Smooth muscle cell (in vitro differentiated cells): ENCODE results near the gene ETFB. TPM values are rescaled to one million over a fixed set of nuclear protein-coding genes. Genes with fewer than 3 reads are reported as not detected.

Source experiments
- DNase-seq: peaks from one replicate; lab custom pipeline; 2025; ENCODE audit not compliant: unreplicated experiment; lab: John Stamatoyannopoulos, UW
- H2AFZ ChIP-seq: fragments of 200-600 bp; sonication (generic); 2 replicates; pipeline ENCODE4 v1.6.0; 2016; ENCODE audit warnings: antibody characterized with exemption, low read depth, mild to moderate bottlenecking
- H3F3A ChIP-seq: fragments of 200-600 bp; sonication (generic); 2 replicates; pipeline ENCODE4 v1.6.0; 2017; ENCODE audit warnings: antibody characterized with exemption, low read depth
- H3K27ac ChIP-seq: fragments of 200-600 bp; sonication (generic); 2 replicates; pipeline ENCODE4 v1.5.1; 2016; ENCODE audit warnings: low read depth, mild to moderate bottlenecking
- H3K27me3 ChIP-seq: fragments of 200-600 bp; sonication (generic); 2 replicates; pipeline ENCODE4 v1.6.1; 2016; ENCODE audit warnings: low read depth, mild to moderate bottlenecking
- H3K36me3 ChIP-seq: fragments of 200-600 bp; sonication (generic); 2 replicates; pipeline ENCODE4 v1.5.1; 2016; ENCODE audit warnings: low read depth
- H3K4me1 ChIP-seq: fragments of 200-600 bp; sonication (generic); 2 replicates; pipeline ENCODE4 v1.5.1; 2016; ENCODE audit warnings: low read depth
- H3K4me2 ChIP-seq: fragments of 200-600 bp; sonication (generic); 2 replicates; pipeline ENCODE4 v1.6.0; 2016; ENCODE audit warnings: mild to moderate bottlenecking
- H3K4me3 ChIP-seq: fragments of 200-600 bp; sonication (generic); 2 replicates; pipeline ENCODE4 v1.5.1; 2016; ENCODE audit warnings: mild to moderate bottlenecking
- H3K79me2 ChIP-seq: fragments of 200-600 bp; sonication (generic); 2 replicates; pipeline ENCODE4 v1.6.0; 2016; ENCODE audit warnings: low read depth, mild to moderate bottlenecking
- H3K9ac ChIP-seq: fragments of 200-600 bp; sonication (generic); 2 replicates; pipeline ENCODE4 v1.6.0; 2016; ENCODE audit warnings: low read depth
- H3K9me3 ChIP-seq: fragments of 200-600 bp; sonication (generic); replicated peaks from 2 replicates; pipeline ENCODE4 v1.5.1; 2016; ENCODE audit warnings: low read depth
- H4K20me1 ChIP-seq: fragments of 200-600 bp; sonication (generic); 2 replicates; pipeline ENCODE4 v1.6.0; 2016; ENCODE audit warnings: low read depth
- WGBS: methylation state at CpG from one replicate; pipeline ENCODE4 v1.1.7; 2016; ENCODE audit warnings: low lambda C conversion rate; 5-methylcytosine and 5-hydroxymethylcytosine counted together
- polyA plus RNA-seq: library from polyadenylated mRNA; unstranded; fragments of >200 nt; fragmentation: Nextera tagmentation; extraction: Ambion mirVana; gene quantifications from 2 replicates; pipeline ENCODE4 v1.2.1, GENCODE V29; 2016
- total RNA-seq: library from RNA; depleted of rRNA; stranded (reverse); fragments of >200 nt; gene quantifications from 2 replicates; pipeline ENCODE4 v1.2.3, GENCODE V29; 2014
- TF ChIP-seq, protein P1 (sequence below): fragments of 200-600 bp; sonication (generic); IDR thresholded peaks from 2 replicates; pipeline ENCODE4 v1.5.1; 2017; ENCODE audit warnings: borderline replicate concordance, mild to moderate bottlenecking, antibody characterized with exemption; ENCODE audit not compliant: insufficient read depth, poor library complexity, severe bottlenecking

Gene ETFB
- total and polyA plus RNA-seq, 2 experiments from 2014 or later = 51.1 to 94.5 TPM

DNA sequence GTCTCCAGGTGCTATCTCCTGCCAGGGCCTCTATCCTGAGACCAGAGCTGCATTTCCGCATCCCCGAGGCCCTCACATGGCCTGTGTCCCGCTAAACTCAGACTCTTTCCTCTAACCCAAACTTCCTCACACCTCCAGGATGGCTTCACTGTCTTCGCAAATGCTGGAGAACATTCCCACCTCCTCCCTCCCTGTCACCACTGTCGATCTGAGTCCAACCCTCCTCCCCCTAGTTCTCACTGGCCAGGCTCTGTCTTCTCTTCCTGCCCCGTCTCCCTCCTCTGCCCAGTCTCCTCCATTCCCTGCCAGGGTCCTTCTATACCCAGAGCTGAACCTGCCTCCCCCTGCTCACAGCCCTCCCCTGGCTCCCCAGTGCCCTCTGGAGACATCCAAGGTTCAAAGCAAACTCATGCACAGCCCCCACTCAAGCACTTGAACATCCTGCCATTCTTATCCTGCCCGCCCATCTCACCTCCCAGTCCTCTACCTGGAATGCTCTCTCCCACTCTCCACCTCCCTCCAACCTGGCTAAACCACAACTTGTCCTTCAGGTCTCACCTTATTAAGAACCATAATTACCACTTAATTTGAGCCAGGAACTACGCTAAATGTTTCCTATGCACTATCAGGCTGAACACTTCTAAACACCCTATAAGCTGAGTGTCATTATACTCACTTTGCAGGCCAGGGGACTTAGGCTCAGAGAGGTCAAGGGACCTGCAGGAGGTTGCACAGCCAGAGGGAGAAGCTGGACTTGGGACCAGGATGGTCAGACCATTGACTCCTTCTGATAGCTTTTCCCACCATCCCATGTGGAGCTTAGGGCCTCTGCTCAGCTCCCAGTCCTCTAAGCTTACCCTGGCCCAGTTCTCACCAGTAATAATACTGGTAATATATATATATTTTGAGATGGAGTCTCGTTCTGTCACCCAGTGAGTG, 23.3 kb downstream of the ETFB start:
- TF ChIP-seq, protein P1, sequence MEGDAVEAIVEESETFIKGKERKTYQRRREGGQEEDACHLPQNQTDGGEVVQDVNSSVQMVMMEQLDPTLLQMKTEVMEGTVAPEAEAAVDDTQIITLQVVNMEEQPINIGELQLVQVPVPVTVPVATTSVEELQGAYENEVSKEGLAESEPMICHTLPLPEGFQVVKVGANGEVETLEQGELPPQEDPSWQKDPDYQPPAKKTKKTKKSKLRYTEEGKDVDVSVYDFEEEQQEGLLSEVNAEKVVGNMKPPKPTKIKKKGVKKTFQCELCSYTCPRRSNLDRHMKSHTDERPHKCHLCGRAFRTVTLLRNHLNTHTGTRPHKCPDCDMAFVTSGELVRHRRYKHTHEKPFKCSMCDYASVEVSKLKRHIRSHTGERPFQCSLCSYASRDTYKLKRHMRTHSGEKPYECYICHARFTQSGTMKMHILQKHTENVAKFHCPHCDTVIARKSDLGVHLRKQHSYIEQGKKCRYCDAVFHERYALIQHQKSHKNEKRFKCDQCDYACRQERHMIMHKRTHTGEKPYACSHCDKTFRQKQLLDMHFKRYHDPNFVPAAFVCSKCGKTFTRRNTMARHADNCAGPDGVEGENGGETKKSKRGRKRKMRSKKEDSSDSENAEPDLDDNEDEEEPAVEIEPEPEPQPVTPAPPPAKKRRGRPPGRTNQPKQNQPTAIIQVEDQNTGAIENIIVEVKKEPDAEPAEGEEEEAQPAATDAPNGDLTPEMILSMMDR = no peak
- Histone ChIP-seq H3K4me3 (no peak overlapping the region), H3K79me2 (no peaks in the 10 kb centered on the region), H3K4me2 (no peak overlapping the region), H3K4me1 (no peaks in the 10 kb centered on the region), H3K27me3 (no peaks in the 10 kb centered on the region), H2AFZ (no peak overlapping the region), H4K20me1 (no peaks in the 10 kb centered on the region), H3K27ac (no peak overlapping the region), H3K36me3 (no peaks in the 10 kb centered on the region), H3K9me3 (no peaks in the 10 kb centered on the region), H3F3A (no peaks in the 10 kb centered on the region), H3K9ac (no peak overlapping the region)
- WGBS = 66% methylated on average over 9 of the region's 9 CpGs
- DNase-seq = no peak

DNA sequence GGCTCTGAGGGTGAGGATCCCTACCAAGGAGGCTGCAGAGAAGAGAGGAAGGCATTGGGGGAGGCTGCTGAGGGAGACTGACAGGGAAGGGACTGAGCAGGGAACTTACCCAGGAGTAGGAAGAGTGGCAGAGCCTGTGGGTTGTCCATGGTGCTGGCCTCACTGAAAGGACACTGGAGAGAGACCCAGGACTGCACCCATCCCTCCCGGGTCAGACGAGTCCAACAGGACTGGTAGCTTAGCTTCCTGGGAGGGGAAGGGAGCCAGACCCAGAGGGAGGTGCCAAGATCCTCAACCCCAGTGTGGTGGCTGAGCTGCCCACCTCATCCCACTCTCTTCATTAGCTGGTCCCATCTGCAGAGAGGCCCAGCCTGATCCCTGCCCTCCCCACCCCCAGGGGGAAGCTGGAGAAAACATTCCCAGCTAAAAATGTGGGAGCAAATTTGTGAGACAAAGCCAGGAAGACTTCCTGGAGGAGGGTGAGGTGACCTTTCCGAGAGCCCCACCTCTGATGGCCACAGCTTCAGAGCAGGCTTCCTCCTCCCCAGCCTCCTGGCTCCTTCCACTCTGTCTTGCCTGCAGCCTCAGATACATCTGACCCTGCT, 24.1 kb downstream of the ETFB start, which contains the start of gene VSIG10L:
Gene VSIG10L, minus strand, starts transcription at position 164 of the 605 bp plus-strand sequence. Its CDS starts 15 bp downstream, at position 149.
- no peaks in the 10 kb centered on the region for H3K9me3 ChIP-seq
- TF ChIP-seq, protein P1 = no peak
- H3K27me3 ChIP-seq = no peaks in the 10 kb centered on the region
- no peaks in the 10 kb centered on the region for H3K79me2 ChIP-seq
- no peak for DNase-seq
- no peaks in the 10 kb centered on the region for H3K36me3 ChIP-seq
- no peak within 1 kb of the TSS for H3K27ac ChIP-seq
- H3K4me2 ChIP-seq = no peak within 1 kb of the TSS
- no peak within 1 kb of the TSS for H3K9ac ChIP-seq
- H4K20me1 ChIP-seq = no peaks in the 10 kb centered on the region
- H2AFZ ChIP-seq = no peak within 1 kb of the TSS
- peak within 1 kb of the TSS; percentile 64 for H3K4me3 ChIP-seq
- 61% methylated on average over 3 of the region's 3 CpGs for WGBS
- no peaks in the 10 kb centered on the region for H3K4me1 ChIP-seq
- no peaks in the 10 kb centered on the region for H3F3A ChIP-seq

DNA sequence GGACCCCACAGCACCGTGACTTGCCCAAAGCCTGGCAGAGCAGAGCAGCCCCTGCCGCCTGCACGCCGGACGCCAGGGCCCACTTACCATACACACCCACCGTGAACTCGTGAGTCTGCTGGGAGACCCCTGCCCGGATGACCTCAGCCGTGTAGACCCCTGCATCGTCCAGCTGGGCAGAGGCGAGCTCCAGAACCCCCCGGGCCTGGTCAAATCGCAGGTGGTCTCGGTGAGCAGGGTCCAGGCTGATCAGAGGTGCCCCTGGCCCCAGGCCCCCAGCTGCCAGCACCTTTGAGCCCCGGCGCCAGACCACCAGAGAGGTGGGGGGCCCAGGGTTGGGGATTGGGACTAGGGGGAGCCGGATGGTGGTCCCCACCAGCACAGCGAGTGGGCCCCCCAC, 25.1 kb downstream of the ETFB start:
- Histone ChIP-seq H4K20me1 (no peaks in the 10 kb centered on the region), H3K27me3 (no peaks in the 10 kb centered on the region), H3K9me3 (no peaks in the 10 kb centered on the region), H2AFZ (no peak overlapping the region), H3K9ac (no peak overlapping the region), H3K4me3 (peak overlapping the region; percentile 64), H3K4me1 (no peaks in the 10 kb centered on the region), H3F3A (no peaks in the 10 kb centered on the region), H3K27ac (no peak overlapping the region), H3K36me3 (no peaks in the 10 kb centered on the region), H3K79me2 (no peaks in the 10 kb centered on the region), H3K4me2 (peak overlapping the region; percentile 95)
- TF ChIP-seq, protein P1 = no peak
- no peak for DNase-seq
- WGBS = 95% methylated on average over 18 of the region's 18 CpGs
